GM18907 (cell line): Measurements from ENCODE around the gene CEP20.
"Not testable (repeated sequence)": the region's sequence is repeated elsewhere in the genome, so short reads cannot be mapped to it uniquely, and the experiment has no call there.

ENCODE experiments used
- ATAC-seq: cut with Tn5 transposase; IDR thresholded peaks from one replicate; pipeline ENCODE4 v1.9.1; 2021; ENCODE audit warnings: mild to moderate bottlenecking, moderate library complexity; ENCODE audit not compliant: unreplicated experiment

The CEP20 gene, protein sequence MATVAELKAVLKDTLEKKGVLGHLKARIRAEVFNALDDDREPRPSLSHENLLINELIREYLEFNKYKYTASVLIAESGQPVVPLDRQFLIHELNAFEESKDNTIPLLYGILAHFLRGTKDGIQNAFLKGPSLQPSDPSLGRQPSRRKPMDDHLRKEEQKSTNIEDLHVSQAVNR

DNA sequence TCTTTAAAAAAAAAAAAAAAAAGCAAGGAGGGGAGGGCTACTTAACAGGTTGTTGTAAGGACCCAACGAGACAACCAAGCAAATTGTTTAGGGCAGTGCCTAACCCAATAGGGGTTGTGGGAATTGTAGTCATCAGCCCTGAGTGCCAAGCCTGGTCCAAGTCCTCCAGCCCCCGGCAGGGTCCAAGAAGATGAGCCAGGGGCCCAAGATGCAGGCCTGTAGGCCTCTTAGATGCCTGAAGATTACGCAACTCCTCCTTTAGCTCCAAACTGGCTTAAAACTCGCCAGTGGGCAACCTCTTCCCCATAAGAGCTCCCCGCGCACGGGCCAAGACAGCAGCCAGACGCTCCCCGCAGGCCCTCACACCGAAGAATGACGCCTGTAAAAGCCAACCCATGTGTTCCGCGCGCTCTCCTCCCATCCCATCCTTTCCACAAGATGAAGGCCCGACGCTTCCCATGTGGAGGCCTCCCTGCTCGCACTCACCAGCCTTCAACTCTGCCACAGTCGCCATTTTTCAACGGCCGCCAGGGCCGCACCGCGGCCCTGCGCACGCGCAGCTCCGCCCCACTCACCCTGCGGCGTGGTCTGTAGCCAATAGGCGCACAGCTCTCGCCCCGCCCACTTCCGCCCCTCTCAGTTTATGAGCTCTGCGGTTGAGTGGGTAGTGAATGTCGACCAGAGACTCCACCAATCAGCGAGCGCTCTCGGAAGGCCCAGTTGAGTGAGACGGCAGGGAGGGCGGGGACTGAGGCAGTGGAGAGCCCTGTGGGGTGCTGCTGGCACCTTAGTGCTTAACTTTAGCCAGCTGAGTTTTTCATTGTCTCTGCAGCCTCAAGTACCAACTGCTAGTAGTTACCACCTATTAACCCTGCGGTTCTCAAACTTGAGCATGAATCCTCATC, at the start of gene CEP20:
Gene CEP20, minus strand, starts transcription at position 532 of the 905 bp plus-strand sequence. Its CDS starts 18 bp downstream, at position 514.
- peak; percentile 92 for ATAC-seq

DNA sequence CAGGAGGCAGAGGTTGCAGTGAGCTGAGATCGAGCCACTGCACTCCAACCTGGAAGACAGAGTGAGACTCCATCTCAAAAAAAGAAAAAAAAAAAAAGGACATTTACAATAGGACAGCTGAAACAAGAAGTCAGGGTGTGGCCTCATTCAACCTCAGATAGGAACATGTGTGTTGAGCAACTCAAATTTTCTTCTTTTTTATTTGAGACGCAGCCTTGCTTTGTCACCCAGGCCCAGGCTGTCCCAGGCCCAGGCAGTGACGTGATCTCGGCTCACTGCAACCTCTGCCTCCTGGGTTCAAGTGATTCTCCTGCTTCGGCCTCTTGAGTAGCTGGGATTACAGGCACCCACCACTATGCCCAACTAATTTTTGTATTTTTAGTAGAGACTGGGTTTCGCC, 48.4 kb upstream of the CEP20 start:
- ATAC-seq: not testable (repeated sequence)

DNA sequence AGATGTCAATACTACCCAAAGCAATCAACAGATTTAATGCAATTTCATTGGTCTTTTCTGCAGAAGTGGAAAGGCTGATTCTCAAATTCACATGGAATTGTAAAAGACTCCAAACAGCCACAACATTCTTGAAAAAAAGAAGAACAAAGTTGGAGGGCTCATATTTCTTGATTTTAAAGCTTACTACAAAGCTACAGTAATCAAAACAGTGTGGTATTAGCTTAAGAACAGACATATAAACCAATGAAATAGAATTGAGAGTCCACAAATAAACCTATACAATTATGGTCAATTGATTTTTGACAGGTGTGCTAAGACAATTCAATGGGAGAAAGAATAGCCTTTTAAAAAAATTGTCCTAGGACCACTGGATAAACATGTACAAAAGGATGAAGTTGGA, 46.6 kb upstream of the CEP20 start:
- ATAC-seq: no peak

DNA sequence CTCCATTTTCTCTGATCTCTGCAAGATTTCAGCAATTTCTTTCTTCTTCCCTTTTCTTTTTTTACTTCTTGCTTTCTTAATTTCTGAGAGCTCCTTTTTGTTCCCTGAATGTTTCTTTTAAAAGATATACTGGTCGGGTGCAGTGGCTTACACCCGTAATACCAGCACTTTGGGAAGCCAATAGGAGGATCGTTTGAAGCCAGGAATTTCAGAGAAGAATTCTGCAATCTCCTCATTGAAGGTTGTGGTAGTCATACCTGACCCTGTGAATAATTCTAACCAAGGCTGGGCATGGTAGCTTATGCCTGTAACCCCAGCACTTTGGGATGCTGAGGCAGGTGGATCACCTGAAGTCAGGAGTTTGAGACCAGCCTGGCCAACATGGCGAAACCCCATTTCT, 45.4 kb upstream of the CEP20 start:
- no peak for ATAC-seq

DNA sequence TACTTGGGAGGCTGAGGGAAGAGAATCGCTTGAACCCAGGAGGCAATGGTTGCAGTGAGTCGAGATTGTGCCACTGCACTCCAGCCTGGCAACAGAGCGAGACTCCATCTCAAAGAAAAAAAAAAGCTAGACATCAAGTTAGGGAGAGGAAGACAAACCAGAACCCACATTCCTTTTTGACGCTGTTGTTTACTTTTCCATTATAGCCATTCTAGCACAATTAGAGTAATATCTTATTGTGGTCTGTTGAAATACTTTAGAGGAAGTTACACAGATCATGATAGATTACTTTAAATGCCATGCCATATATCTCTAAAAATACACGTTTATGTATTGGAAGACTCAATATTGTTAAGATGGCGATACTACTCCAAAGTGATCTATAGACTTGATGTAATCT, 44.5 kb upstream of the CEP20 start:
- ATAC-seq: no peak

DNA sequence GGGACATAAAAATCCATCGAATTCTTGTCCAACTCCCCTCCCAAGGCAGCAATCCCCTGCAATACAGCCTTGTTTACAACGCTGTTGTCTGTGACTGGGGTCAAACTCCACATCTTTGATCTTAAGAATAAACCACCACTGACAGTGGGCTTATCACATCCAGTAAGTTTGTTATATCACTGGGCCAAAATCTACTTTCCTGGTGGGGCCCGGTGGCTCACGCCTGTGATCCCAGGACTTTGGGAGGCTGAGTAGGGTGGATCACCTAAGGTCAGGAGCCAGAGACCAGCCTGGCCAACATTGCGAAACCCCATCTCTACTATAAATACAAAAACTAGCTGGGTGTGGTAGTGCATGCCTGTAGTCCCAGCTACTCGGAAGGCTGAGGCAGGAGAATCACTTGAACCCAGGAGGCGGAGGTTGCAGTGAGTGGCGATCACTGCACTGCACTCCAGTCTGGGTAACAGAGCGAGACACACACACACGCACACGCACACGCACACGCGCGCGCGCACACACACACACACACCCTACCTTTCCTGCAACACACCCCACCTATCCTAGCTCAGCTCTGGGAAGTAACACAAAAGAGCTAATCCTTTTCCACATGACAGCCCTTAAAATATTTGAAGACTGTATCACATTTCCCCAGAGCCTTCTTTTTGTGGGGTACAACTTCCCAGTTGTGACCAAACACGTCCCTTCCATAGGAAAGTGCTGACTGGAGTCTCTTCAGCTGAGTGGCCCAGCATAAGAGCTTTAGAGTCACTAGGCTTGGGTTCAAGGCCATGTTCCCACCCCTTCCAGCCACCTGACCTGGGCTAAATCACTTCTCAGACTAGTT, 40.1 kb upstream of the CEP20 start:
- ATAC-seq: no peak

DNA sequence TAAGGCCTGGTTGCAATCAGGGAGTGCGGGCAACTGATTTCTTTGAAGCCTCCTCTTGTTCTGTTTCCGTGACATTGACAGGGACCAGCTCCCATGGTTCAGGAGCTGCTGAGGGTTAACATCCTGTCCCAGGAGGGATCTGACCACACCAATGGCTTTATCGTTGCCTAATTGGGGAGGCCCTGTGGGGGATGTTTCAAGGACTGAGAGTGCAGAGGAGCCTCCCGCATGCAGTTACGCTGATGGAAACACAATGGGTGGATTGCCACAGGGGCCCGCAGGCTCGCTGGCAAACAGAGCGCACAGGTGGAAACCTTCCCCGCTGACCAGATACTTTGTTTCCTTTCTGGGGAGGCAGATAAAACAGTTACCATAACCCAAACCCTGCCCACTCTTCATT, 37.2 kb upstream of the CEP20 start:
- ATAC-seq: no peak

DNA sequence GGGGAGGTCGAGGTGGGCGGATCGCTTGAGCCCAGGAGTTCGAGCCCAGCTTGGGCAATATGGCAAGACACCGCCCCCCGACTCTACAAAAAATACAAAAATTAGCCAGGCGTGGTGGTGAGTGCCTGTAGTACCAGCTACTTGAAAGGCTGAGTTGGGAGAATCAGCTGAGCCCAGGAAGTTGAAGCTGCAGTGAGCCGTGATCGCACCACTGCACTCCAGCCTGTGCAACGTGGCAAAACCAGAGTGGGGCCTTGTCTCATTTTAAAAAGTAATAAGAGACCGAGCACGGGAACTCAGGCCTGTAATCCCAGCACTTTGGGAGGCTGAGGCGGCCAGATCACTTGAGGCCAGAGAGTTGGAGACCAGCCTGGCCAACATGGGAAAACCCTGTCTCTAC, 36.6 kb upstream of the CEP20 start:
- no peak for ATAC-seq

DNA sequence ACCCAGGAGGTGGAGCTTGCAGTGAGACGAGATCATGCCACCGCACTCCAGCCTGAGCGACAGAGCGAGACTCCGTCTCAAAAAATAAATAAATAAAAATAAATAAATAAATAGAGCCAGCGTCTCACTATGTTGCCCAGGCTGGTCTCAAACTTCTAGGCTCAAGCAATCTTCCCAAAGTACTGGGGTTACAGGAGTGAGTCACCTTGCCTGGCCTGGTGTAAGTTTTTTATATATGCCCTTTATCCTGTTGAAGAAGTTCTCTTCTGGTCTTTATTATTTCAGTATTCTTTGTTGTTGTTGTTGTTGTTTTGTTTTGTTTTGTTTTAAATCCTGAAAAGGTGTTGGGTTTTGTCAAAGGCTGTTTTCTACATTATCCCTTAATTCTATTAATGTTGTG, 30.9 kb upstream of the CEP20 start:
- ATAC-seq: no peak

DNA sequence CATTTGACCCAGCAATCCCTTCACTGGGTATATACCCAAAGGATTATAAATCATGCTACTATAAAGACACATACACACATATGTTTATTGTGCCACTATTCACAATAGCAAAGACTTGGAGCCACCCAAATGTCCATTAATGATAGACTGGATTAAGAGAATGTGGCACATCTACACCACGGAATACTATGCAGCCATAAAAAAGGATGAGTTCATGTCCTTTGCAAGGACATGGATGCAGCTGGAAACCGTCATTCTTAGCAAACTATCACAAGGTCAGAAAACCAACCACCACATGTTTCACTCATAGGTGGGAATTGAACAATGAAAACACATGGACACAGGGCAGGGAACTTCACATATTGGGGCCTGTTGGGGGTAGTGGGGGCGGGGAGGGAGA, 29.9 kb upstream of the CEP20 start:
- not testable (repeated sequence) for ATAC-seq

DNA sequence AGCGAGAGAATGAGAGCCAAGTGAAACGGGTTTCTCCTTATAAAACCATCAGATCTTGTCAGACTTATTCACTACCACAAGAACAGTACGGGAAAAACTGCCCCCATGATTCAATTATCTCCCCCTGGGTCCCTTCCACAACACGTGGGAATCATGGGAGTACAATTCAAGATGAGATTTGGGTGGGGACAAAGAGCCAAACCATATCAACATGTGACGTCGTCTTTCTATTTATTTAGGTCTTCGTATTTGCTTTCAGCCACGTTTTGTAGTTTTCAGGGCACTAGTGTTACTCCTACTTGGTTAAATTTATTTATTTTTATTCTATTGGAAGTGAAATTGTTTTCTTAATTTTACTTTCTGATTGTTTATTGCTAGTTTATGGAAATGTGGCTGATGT, 27.9 kb upstream of the CEP20 start:
- no peak for ATAC-seq

DNA sequence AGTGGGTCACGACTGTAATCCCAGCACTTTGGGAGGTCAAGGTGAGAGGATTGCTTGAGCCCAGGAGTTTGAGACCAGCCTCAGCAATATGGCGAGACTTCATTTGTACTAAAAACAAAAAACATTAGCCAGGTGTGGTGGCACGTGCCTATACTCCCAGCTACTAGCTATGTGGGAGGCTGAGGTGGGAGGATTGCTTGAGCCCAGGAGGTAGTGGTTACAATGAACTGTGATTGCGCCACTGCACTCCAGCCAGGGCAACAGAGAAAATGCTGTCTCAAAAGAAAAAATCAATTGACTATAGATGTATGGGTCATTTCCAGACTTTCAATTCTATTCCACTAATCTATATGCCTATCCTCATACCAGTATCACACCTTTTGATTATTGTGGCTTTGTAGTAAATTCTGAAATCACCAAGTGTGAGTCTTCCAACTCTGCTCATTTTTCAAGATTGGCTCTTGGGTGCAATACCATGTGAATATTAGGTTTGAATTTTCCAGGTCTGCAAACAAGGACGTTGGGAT, 27.2 kb upstream of the CEP20 start:
- ATAC-seq: no peak

DNA sequence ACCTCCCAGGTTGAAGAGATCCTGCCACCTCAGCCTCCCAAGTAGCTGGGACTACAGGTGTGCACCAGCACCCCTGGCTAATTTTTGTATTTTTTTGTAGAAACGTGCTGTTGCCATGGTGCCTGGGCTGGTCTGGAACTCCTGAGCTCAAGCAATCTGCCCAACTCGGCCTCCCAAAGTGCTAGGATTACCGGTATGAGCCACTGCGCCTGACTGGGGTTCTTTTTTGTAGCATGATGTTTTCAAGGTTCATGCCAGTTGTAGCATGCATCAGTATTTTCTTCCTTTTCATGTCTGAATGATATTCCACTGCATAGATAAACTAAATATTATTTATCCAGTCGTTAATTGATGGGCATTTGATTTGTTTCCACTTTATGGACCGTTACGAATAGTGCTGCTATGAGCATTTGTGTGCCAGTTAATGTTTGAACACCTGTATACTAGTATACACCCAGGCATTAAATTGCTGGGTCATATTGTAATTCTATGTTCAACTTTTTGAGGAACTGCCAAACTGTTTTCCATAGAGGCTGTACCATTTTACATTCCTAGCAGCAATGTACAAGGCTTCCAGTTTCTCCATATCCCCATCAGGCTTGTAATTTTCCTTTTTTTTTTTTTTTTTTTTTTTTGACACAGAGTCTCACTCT, 24.8 kb upstream of the CEP20 start:
- ATAC-seq: no peak

DNA sequence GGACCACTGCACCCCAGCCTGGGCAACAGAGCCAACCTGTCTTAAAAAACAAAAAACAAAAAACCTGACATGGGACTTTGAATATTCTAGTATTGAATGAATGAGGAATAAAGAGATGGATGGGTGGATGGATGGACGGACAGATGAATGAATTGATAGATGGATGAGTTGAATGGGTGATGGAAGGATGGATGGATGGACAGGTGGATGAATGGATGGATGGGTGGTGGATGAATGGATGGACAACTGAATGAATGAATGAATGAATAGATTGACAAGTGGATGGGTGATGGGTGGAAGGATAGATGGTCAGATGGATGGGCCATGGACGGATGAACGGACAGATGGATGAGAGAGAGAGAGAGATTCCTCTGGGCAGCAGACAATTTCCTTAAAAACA, 22.8 kb upstream of the CEP20 start:
- ATAC-seq: no peak

DNA sequence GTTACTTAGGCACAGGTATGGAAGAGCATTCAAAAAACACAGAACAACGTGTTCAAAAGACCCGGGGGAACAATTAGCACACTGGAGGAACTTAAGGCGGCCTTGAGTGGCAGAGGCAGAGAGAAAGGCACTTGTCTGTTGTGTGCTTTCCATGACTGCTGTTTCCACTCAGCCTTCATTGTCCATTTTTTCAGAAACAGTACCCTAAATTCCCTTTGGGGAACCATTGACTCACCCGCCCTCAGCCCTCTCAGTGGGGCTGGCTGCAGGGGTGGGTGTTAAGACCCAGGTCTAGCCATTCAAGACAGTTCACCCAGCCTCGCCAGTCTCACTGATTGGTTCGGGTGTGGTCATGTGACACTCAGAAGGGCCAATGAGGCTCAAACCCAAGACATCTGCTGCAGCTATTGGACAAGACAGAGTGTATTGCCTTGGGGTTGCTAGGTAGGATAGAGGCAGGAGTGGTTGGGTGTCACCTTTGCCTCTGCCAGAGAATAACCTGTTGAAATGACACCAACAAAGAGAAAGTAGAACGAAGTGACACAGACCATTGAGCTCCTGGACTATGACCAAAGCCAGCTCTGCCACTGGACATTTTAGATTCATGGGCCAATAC, 19.6 kb upstream of the CEP20 start:
- peak; percentile 99 for ATAC-seq

DNA sequence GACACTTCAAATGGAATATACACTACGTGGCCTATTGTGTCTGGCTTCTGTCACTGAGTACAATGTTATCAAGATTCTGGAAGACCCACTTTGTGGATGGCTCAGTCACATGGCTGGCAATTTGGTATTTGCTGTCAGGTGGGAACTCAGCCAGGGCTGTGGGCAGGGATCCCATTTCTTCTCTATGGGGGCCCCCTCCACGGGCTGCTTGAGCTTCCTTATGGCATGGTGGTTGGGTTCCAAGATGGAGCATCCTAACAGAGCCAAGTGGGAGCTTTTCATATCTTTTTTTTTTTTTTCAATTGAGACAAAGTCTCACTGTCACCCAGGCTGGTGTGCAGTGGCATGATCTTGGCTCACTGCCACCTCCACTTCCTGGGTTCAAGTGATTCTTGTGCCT, 18.0 kb upstream of the CEP20 start:
- no peak for ATAC-seq

DNA sequence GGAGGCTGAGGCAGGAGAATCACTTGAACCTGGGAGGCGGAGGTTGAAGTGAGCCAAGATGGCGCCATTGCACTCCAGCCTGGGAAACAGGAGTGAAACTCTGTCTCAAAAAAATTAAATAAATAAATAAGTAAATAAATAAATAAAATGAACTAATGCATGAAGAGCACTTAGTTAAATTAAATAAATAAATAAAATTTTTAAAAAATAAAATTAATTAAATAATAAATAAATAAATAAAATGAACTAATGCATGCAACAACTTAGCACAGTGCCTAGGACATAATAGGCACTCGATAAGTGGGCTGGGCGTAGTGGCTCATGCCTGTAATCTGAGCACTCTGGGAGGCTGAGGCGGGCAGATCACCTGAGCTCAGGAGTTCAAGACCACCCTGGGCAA, 15.6 kb upstream of the CEP20 start:
- no peak for ATAC-seq

DNA sequence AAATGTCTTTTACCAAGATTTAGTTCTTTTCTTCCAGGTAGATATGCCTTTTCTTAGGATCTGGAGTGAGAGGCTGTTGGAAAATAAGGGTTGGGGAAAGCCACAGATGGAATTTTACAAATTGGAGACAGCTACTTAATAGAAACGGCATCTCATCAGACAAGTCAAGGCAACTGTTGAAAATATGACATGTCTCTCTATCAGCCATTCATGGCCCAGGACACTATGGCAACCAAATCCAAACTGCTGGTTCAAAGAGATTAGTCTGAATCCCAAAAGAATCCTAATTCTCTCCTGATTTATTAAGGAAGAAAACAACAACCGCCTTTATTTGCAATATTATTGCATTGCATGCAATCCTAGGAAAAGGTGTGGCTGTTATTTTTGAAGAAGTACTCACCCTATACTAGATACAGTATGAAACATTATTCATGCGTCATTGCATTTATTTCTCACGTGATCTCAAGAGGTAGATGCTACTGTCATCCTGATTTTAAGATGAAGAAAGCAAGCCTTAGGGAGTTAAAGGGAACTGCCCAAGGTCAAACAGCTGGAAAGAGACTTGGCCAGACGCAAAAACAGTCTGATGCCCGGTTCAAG, 12.6 kb upstream of the CEP20 start:
- no peak for ATAC-seq

DNA sequence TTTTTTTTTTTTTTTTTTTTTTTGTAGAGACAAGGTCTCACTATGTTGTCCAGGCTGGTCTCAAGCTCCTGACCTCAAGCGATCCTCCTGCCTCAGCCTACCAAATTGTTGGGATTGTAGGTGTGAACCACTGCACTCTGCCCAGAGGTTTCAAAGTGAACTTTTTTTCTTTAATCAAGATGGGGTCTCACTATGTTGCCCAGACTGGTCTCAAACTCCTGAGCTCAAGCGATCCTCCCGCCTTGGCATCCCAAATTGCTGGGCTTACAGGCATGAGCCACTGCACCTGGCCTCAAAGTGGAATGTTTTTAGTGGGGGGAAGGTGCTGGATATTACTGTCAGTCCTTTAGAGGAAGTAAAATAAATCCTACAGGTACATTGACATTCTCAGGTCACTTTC, 12.0 kb upstream of the CEP20 start:
- no peak for ATAC-seq

DNA sequence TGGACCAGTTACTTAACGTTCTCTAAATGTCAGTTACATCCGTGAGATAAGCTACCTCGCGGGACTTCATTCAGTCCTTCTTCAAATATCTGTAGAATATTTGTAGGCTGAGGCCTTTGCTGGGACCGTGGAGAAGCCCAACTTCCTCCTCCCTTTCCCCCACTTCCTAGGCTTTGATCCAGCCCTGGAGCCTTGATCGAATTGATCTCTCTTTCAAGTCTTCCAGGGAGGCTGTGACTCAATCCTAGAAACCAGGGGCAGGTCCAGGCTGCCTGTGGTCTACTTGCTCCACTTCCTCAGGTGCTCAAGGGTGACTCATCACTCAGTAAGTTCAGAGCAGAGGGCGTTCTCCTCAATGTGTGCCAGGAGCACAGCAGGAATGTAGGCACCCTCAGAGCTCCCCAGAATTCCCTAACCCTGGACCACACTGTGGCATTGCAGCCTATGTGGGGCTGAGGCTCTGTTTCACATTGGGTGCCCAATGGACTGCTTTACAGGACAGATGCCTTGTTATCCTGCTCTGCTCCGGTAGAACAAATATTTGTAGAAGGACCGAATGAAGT, 11.2 kb upstream of the CEP20 start:
- ATAC-seq: peak; percentile 75
